Thymus (tissue), 11 donors: ENCODE data around the gene NEFH. TPM values are rescaled to one million over a fixed set of nuclear protein-coding genes. Genes with fewer than 3 reads are reported as not detected.

Source experiments
- DNase-seq, 9 donors: peaks; one replicate each; pipeline ENCODE4 v3.0.0-alpha.2; 2013; ENCODE audit warnings: low spot score in 9 of 9, low read depth in 6 of 9, missing footprints in 1 of 9
- H3K27ac ChIP-seq, 2 donors: one replicate each; pipeline ENCODE4 v1.5.1; 2013; ENCODE audit warnings: control low read depth in 1 of 2, low read depth in 1 of 2, low read length in 1 of 2, mild to moderate bottlenecking in 1 of 2, moderate library complexity in 1 of 2
- H3K27me3 ChIP-seq, 2 donors: one replicate each; pipeline ENCODE4 v1.5.1; 2013; ENCODE audit warnings: low read length in 1 of 2; ENCODE audit not compliant: control insufficient read depth in 2 of 2, insufficient read depth in 1 of 2
- H3K36me3 ChIP-seq, 2 donors: one replicate each; pipeline ENCODE4 v1.5.1; 2013; ENCODE audit warnings: low read length in 1 of 2, mild to moderate bottlenecking in 1 of 2, moderate library complexity in 1 of 2; ENCODE audit not compliant: control insufficient read depth in 2 of 2, insufficient read depth in 2 of 2
- H3K4me1 ChIP-seq, 2 donors: one replicate each; pipeline ENCODE4 v1.5.1; 2013; ENCODE audit warnings: low read length in 2 of 2; ENCODE audit not compliant: control insufficient read depth in 2 of 2, insufficient read depth in 2 of 2
- H3K4me3 ChIP-seq, 2 donors: one replicate each; pipeline ENCODE4 v1.5.1; 2013; ENCODE audit warnings: low read length in 2 of 2, control low read depth in 1 of 2, mild to moderate bottlenecking in 1 of 2
- H3K9me3 ChIP-seq, 2 donors: one replicate each; pipeline ENCODE4 v1.5.1; 2013; ENCODE audit warnings: low read length in 1 of 2, mild to moderate bottlenecking in 1 of 2; ENCODE audit not compliant: control insufficient read depth in 2 of 2, insufficient read depth in 1 of 2
- WGBS: extraction: QIAGEN DNeasy Blood & Tissue Kit; methylation state at CpG from one replicate; pipeline ENCODE4 v1.1.7; 2013; 5-methylcytosine and 5-hydroxymethylcytosine counted together
- polyA plus RNA-seq: library from polyadenylated mRNA; stranded (reverse); fragments of 200-250 nt; gene quantifications from one replicate; pipeline ENCODE4 v1.2.3, GENCODE V29; 2013
- total RNA-seq: library from RNA; stranded (reverse); fragments of 120-200 nt; gene quantifications from one replicate; pipeline ENCODE4 v1.2.4, GENCODE V29; 2013
- donor health status: healthy.

Gene NEFH
- total and polyA plus RNA-seq, 2 donors = 0.62 to 0.99 TPM

DNA sequence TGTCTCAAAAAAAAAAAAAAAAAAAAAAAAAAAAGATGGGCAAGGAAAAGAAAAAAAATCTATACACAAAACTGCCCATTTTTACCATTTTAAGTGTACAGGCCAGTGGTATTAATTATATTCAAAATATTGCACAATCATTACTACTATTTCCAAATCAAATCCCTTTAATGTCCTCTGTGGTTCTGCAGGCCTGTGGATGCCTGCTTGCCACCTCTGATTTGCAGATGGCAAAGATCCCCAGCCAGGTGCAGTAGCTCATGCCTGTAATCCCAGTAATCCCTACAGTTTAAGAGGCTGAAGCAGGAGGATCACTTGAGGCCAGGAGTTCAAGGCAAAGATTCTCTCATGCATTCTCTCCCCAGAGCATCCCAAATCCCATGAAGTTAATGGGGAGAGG lies 21.5 kb upstream of the NEFH start:
- no peaks in the 10 kb centered on the region for H3K27me3 ChIP-seq
- H3K36me3 ChIP-seq = no peaks in the 10 kb centered on the region
- H3K9me3 ChIP-seq = no peaks in the 10 kb centered on the region
- no peak for DNase-seq
- H3K27ac ChIP-seq = no peak overlapping the region
- H3K4me1 ChIP-seq = no peaks in the 10 kb centered on the region
- H3K4me3 ChIP-seq = no peak overlapping the region

GRCh38 chr22:29459773-29460172 lies 20.2 kb upstream of the NEFH start:
- no peaks in the 10 kb centered on the region for H3K4me1 ChIP-seq
- H3K9me3 ChIP-seq = no peaks in the 10 kb centered on the region
- H3K27me3 ChIP-seq = no peaks in the 10 kb centered on the region
- no peak for DNase-seq
- H3K4me3 ChIP-seq = no peak overlapping the region
- WGBS = 93% methylated on average over 9 of the region's 9 CpGs
- H3K27ac ChIP-seq = no peak overlapping the region
- no peaks in the 10 kb centered on the region for H3K36me3 ChIP-seq

DNA sequence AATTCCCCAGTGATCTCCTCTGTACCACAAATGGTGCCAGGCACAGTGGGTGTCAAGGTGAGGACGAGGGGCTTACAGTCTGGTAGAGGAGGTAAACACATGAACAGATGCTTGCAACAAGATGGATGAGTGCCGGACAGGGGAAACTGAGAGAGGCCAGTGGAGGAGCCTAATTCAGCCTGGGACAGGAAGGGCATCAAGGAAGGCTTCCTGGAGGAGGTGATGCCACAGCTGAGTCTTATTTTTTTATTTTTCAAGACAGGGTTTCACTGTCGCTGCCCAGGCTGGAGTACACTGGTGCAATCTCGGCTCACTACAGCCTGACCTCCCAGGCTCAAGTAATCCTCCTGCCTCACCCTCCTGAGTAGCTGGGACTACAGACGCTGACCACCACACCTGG lies 18.8 kb upstream of the NEFH start:
- no peak overlapping the region for H3K27ac ChIP-seq
- WGBS = 97% methylated on average over 5 of the region's 5 CpGs
- no peaks in the 10 kb centered on the region for H3K27me3 ChIP-seq
- no peaks in the 10 kb centered on the region for H3K9me3 ChIP-seq
- no peak overlapping the region for H3K4me3 ChIP-seq
- H3K36me3 ChIP-seq = no peaks in the 10 kb centered on the region
- DNase-seq = no peak
- no peaks in the 10 kb centered on the region for H3K4me1 ChIP-seq

DNA sequence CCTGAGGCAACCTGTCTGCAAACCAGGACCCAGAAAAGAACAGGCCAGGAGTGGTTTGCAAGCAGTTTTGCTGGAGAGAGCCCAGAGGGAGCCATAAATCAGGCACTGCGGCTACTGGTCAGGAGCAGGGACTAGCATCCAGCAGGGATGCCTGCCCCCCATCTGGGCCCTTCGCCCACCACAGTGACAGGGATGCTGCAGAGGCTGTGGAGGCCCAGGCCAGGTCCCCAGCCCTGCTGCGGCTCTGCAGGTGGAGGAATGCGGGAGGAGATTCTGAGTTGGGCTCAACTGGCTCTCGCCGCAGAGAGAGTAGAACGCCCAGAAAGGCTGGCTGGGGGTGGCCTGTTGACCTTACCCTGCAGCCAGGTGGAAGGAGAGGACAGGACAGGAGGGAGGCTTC lies 16.4 kb upstream of the NEFH start:
- Histone ChIP-seq H3K4me3 (no peak overlapping the region), H3K36me3 (no peaks in the 10 kb centered on the region), H3K27ac (no peak overlapping the region), H3K27me3 (peaks cover 0 to 8% of the 10 kb centered on the region in 2 donors), H3K9me3 (no peaks in the 10 kb centered on the region), H3K4me1 (no peaks in the 10 kb centered on the region)
- 95% methylated on average over 7 of the region's 7 CpGs for WGBS
- no peak for DNase-seq

- WGBS = 96% methylated on average over 7 of the region's 7 CpGs
- no peaks in the 10 kb centered on the region for H3K9me3 ChIP-seq
- H3K36me3 ChIP-seq = no peaks in the 10 kb centered on the region
- H3K27ac ChIP-seq = no peak overlapping the region
- H3K4me1 ChIP-seq = no peaks in the 10 kb centered on the region
- DNase-seq = no peak
- H3K27me3 ChIP-seq = peaks cover 0 to 16% of the 10 kb centered on the region in 2 donors
- H3K4me3 ChIP-seq = no peak overlapping the region
Measured at GRCh38 chr22:29464581-29464980, 15.4 kb upstream of the NEFH start.

- H3K9me3 ChIP-seq = peaks cover 0 to 4% of the 10 kb centered on the region in 2 donors
- WGBS = 57% methylated on average over 9 of the region's 9 CpGs
- H3K27ac ChIP-seq = no peak overlapping the region
- H3K27me3 ChIP-seq = peaks cover 0 to 42% of the 10 kb centered on the region in 2 donors
- no peaks in the 10 kb centered on the region for H3K36me3 ChIP-seq
- peaks cover 0 to 4% of the 10 kb centered on the region in 2 donors for H3K4me1 ChIP-seq
- no peak overlapping the region for H3K4me3 ChIP-seq
- no peak for DNase-seq
Measured at GRCh38 chr22:29469755-29470154, 10.3 kb upstream of the NEFH start.

- H3K27me3 ChIP-seq = peaks cover 0 to 42% of the 10 kb centered on the region in 2 donors
- peak in 5 of 9 donors; percentile 9 to 60 (median 58) for DNase-seq
- no peak overlapping the region for H3K27ac ChIP-seq
- peak overlapping the region in 1 of 2 donors; percentile 20 for H3K4me3 ChIP-seq
- peaks cover 0 to 4% of the 10 kb centered on the region in 2 donors for H3K9me3 ChIP-seq
- 24% methylated on average over 54 of the region's 54 CpGs for WGBS
- no peaks in the 10 kb centered on the region for H3K36me3 ChIP-seq
- peaks cover 0 to 4% of the 10 kb centered on the region in 2 donors for H3K4me1 ChIP-seq
Measured at GRCh38 chr22:29470159-29470855, 9.7 kb upstream of the NEFH start.

- WGBS = 72% methylated on average over 5 of the region's 5 CpGs
Measured at GRCh38 chr22:29473001-29473400, 7.0 kb upstream of the NEFH start.

GRCh38 chr22:29475550-29475949 lies 4.5 kb upstream of the NEFH start:
- Histone ChIP-seq H3K27ac (no peak overlapping the region), H3K4me1 (peaks cover 0 to 7% of the 10 kb centered on the region in 2 donors), H3K9me3 (peaks cover 0 to 3% of the 10 kb centered on the region in 2 donors), H3K4me3 (no peak overlapping the region), H3K36me3 (no peaks in the 10 kb centered on the region), H3K27me3 (peaks cover 25 to 66% of the 10 kb centered on the region in 2 donors)
- DNase-seq = no peak
- 83% methylated on average over 8 of the region's 8 CpGs for WGBS

More at GRCh38 chr22:29473001-29473400, 7.0 kb upstream of the NEFH start:
- no peak overlapping the region for H3K27ac ChIP-seq
- H3K27me3 ChIP-seq = peaks cover 4 to 61% of the 10 kb centered on the region in 2 donors
- H3K4me3 ChIP-seq = no peak overlapping the region
- no peaks in the 10 kb centered on the region for H3K36me3 ChIP-seq
- peaks cover 0 to 4% of the 10 kb centered on the region in 2 donors for H3K9me3 ChIP-seq
- peaks cover 0 to 5% of the 10 kb centered on the region in 2 donors for H3K4me1 ChIP-seq
- no peak for DNase-seq
